ENCODE data around the gene TBC1D2B.
"Not testable (repeated sequence)": the region's sequence is repeated elsewhere in the genome, so short reads cannot be mapped to it uniquely, and the experiment has no call there.

Gene TBC1D2B

GRCh38 chr15:77985031-77985930, 92.2 kb downstream of the TBC1D2B start:
- no peak for ATAC-seq

GRCh38 chr15:77984446-77984861, 93.1 kb downstream of the TBC1D2B start:
- ATAC-seq, result no peak

- no peak for ATAC-seq
Observed at GRCh38 chr15:77983708-77984445, 93.6 kb downstream of the TBC1D2B start.

- ATAC-seq, result no peak
Observed at GRCh38 chr15:77983091-77983707, 94.3 kb downstream of the TBC1D2B start.

GRCh38 chr15:77982127-77982490, 95.4 kb downstream of the TBC1D2B start:
- no peak for ATAC-seq

- peak in 1 of 2 donors; percentile 15 for ATAC-seq
Observed at GRCh38 chr15:77981281-77982126, 96.0 kb downstream of the TBC1D2B start.

GRCh38 chr15:77980674-77981073, 96.8 kb downstream of the TBC1D2B start:
- ATAC-seq, result not testable (repeated sequence)

- ATAC-seq, result no peak
Observed at GRCh38 chr15:77980098-77980497, 97.4 kb downstream of the TBC1D2B start.

GRCh38 chr15:77979157-77979556, 98.4 kb downstream of the TBC1D2B start:
- ATAC-seq, result not testable (repeated sequence)

- ATAC-seq, result not testable (repeated sequence)
Observed at GRCh38 chr15:77978759-77979145, 98.8 kb downstream of the TBC1D2B start.

GRCh38 chr15:77977903-77978758, 99.4 kb downstream of the TBC1D2B start:
- not testable (repeated sequence) for ATAC-seq

GRCh38 chr15:77976760-77977525, 100.6 kb downstream of the TBC1D2B start:
- ATAC-seq, result not testable (repeated sequence)

- not testable (repeated sequence) for ATAC-seq
Observed at GRCh38 chr15:77976095-77976450, 101.4 kb downstream of the TBC1D2B start.

- ATAC-seq, result no peak
Observed at GRCh38 chr15:77975332-77976094, 102.0 kb downstream of the TBC1D2B start.

- ATAC-seq, result no peak
Observed at GRCh38 chr15:77974416-77975331, 102.8 kb downstream of the TBC1D2B start.

GRCh38 chr15:77974098-77974414, 103.5 kb downstream of the TBC1D2B start:
- ATAC-seq, result no peak

- ATAC-seq, result not testable (repeated sequence)
Observed at GRCh38 chr15:77973273-77974097, 104.0 kb downstream of the TBC1D2B start.

- not testable (repeated sequence) for ATAC-seq
Observed at GRCh38 chr15:77972706-77973105, 104.8 kb downstream of the TBC1D2B start.
